GM23338 (cell line): ENCODE data around the gene NTF3. TPM values are rescaled to one million over a fixed set of nuclear protein-coding genes. Genes with fewer than 3 reads are reported as not detected.

Source experiments
- ATAC-seq: fragments of 200-7000 bp; cut with Tn5 transposase; 3 replicates; pipeline ENCODE4 v1.9.1; 2020
- DNase-seq: peaks from one replicate; pipeline ENCODE4 v3.0.0-alpha.2; 2015; ENCODE audit warnings: low spot score
- H2AFZ ChIP-seq: fragments of 200-600 bp; sonication (generic); 2 replicates; pipeline ENCODE4 v1.8.0; 2016; ENCODE audit warnings: antibody characterized with exemption, mild to moderate bottlenecking, moderate library complexity
- H3F3A ChIP-seq: fragments of 200-600 bp; sonication (generic); replicated peaks from 2 replicates; pipeline ENCODE4 v1.8.0; 2017; ENCODE audit warnings: antibody characterized with exemption, mixed run types, low read depth
- H3K27ac ChIP-seq: fragments of 200-600 bp; sonication (generic); 2 replicates; pipeline ENCODE4 v1.6.1; 2016; ENCODE audit warnings: low read depth
- H3K27me3 ChIP-seq: fragments of 200-600 bp; sonication (generic); 2 replicates; pipeline ENCODE4 v1.8.0; 2016; ENCODE audit warnings: mild to moderate bottlenecking, mixed run types, moderate library complexity; ENCODE audit not compliant: insufficient read depth
- H3K36me3 ChIP-seq: fragments of 200-600 bp; sonication (generic); 2 replicates; pipeline ENCODE4 v1.8.0; 2016; ENCODE audit warnings: mild to moderate bottlenecking; ENCODE audit not compliant: insufficient read depth
- H3K4me1 ChIP-seq: fragments of 200-600 bp; sonication (generic); 2 replicates; pipeline ENCODE4 v1.8.0; 2016; ENCODE audit warnings: mild to moderate bottlenecking, moderate library complexity; ENCODE audit not compliant: insufficient read depth
- H3K4me2 ChIP-seq: fragments of 200-600 bp; sonication (generic); 2 replicates; pipeline ENCODE4 v1.7.1; 2017; ENCODE audit warnings: mixed run types
- H3K4me3 ChIP-seq: fragments of 200-600 bp; sonication (generic); 2 replicates; pipeline ENCODE4 v1.6.1; 2016; ENCODE audit warnings: mixed run types
- H3K79me2 ChIP-seq: fragments of 200-600 bp; sonication (generic); replicated peaks from 2 replicates; pipeline ENCODE4 v1.8.0; 2017; ENCODE audit warnings: mild to moderate bottlenecking; ENCODE audit not compliant: insufficient read depth
- H3K9me2 ChIP-seq: fragments of 200-600 bp; sonication (generic); 2 replicates; pipeline ENCODE4 v1.8.0; 2017; ENCODE audit not compliant: insufficient read depth
- H4K20me1 ChIP-seq: fragments of 200-600 bp; sonication (generic); replicated peaks from 2 replicates; pipeline ENCODE4 v1.8.0; 2017; ENCODE audit warnings: mild to moderate bottlenecking; ENCODE audit not compliant: insufficient read depth
- H3K27ac Mint-ChIP-seq: 2 replicates; pipeline ENCODE4 v1.8.0; 2020; ENCODE audit warnings: inconsistent platforms, mild to moderate bottlenecking, moderate library complexity, mixed read lengths
- H3K27me3 Mint-ChIP-seq: 3 replicates; pipeline ENCODE4 v1.8.0; 2022; ENCODE audit warnings: low read depth, mild to moderate bottlenecking, moderate library complexity, mixed read lengths, inconsistent platforms; ENCODE audit not compliant: insufficient read depth, poor library complexity
- H3K36me3 Mint-ChIP-seq: 3 replicates; pipeline ENCODE4 v1.8.0; 2021; ENCODE audit warnings: low read depth, mild to moderate bottlenecking, inconsistent platforms, moderate library complexity, mixed read lengths
- H3K4me1 Mint-ChIP-seq: 3 replicates; pipeline ENCODE4 v1.8.0; 2020; ENCODE audit warnings: mild to moderate bottlenecking, inconsistent platforms, mixed read lengths
- H3K4me3 Mint-ChIP-seq: 3 replicates; pipeline ENCODE4 v1.8.0; 2021; ENCODE audit warnings: moderate library complexity, mild to moderate bottlenecking, inconsistent platforms, mixed read lengths
- H3K9me3 Mint-ChIP-seq: 3 replicates; pipeline ENCODE4 v1.8.0; 2020; ENCODE audit warnings: moderate library complexity, mild to moderate bottlenecking, inconsistent platforms, mixed read lengths
- CREB1 ChIP-seq: fragments of 250-450 bp; sonication (Bioruptor Pico); IDR thresholded peaks from 2 replicates; pipeline ENCODE4 v1.5.0; 2020; ENCODE audit warnings: low read depth, mild to moderate bottlenecking, moderate library complexity
- CTCF ChIP-seq, 2 experiments: fragments of 200-600 bp in 1 of 2; sonication (generic) in 1 of 2; conservative IDR thresholded peaks; 2 replicates each; pipeline versions ENCODE4 v1.5.1 to v1.6.1; 2016 to 2017; ENCODE audit warnings: antibody characterized with exemption in 2 of 2, low read depth in 2 of 2, mild to moderate bottlenecking in 2 of 2, moderate library complexity in 1 of 2
- EZH2 ChIP-seq: fragments of 200-600 bp; sonication (generic); IDR thresholded peaks from one replicate; pipeline ENCODE4 v1.8.0; 2017; ENCODE audit warnings: antibody characterized with exemption, mild to moderate bottlenecking, low read depth; ENCODE audit not compliant: unreplicated experiment
- EZH2phosphoT487 ChIP-seq: fragments of 200-600 bp; sonication (generic); IDR thresholded peaks from one replicate; pipeline ENCODE4 v1.8.1; 2018; ENCODE audit warnings: antibody characterized with exemption; ENCODE audit not compliant: unreplicated experiment
- JUNB ChIP-seq: IDR thresholded peaks from one replicate; pipeline ENCODE4 v1.6.1; 2016; ENCODE audit warnings: antibody characterized with exemption; ENCODE audit not compliant: unreplicated experiment
- POLR2AphosphoS5 ChIP-seq: IDR thresholded peaks from 2 replicates; pipeline ENCODE4 v1.6.1; 2016; ENCODE audit warnings: antibody characterized with exemption, low read depth
- REST ChIP-seq: IDR thresholded peaks from one replicate; pipeline ENCODE4 v1.6.1; 2018; ENCODE audit warnings: antibody characterized with exemption; ENCODE audit not compliant: unreplicated experiment
- STAT1 ChIP-seq: IDR thresholded peaks from one replicate; pipeline ENCODE4 v1.6.1; 2016; ENCODE audit warnings: antibody characterized with exemption; ENCODE audit not compliant: unreplicated experiment
- ZNF331 ChIP-seq: fragments of 250-450 bp; sonication (Bioruptor Pico); IDR thresholded peaks from 2 replicates; pipeline ENCODE4 v1.5.0; 2020; ENCODE audit warnings: low read depth, mild to moderate bottlenecking, moderate library complexity
- ZNF462 ChIP-seq: fragments of 250-450 bp; sonication (Bioruptor Pico); IDR thresholded peaks from 2 replicates; pipeline ENCODE4 v1.5.0; 2020; ENCODE audit warnings: mild to moderate bottlenecking, moderate library complexity
- polyA plus RNA-seq: library from polyadenylated mRNA; unstranded; fragments of >200 nt; fragmentation: Nextera tagmentation; extraction: Ambion mirVana; gene quantifications from 2 replicates; pipeline ENCODE4 v1.2.1, GENCODE V29; 2016
- total RNA-seq: library from RNA; depleted of rRNA; stranded (reverse); fragments of >200 nt; shearing (Covaris generic); gene quantifications from 2 replicates; pipeline ENCODE4 v1.2.3, GENCODE V29; 2014

Gene NTF3
- total and polyA plus RNA-seq, 2 experiments from 2014 or later, result 1.2 TPM; not detected in 1

- Histone ChIP-seq H3K27ac (no peak overlapping the region), H3K36me3 (no peaks in the 10 kb centered on the region), H3K4me3 (no peak overlapping the region), H2AFZ (no peak overlapping the region), H3F3A (no peaks in the 10 kb centered on the region), H3K4me1 (no peaks in the 10 kb centered on the region), H3K9me2 (no peaks in the 10 kb centered on the region), H4K20me1 (no peaks in the 10 kb centered on the region), H3K27me3 (no peaks in the 10 kb centered on the region), H3K4me2 (no peak overlapping the region), H3K79me2 (no peaks in the 10 kb centered on the region)
- no peaks in the 10 kb centered on the region for H3K4me1 Mint-ChIP-seq
- H3K36me3 Mint-ChIP-seq, result peaks cover 3% of the 10 kb centered on the region; the same call in 1 of the 3 replicates
- DNase-seq (no peak), ATAC-seq (no peak)
- TF ChIP-seq REST (no peak), STAT1 (no peak), CTCF (conservative IDR thresholded peaks at IDR 0.05; ENCODE audit: low read depth in 2 of 2) (no peak), EZH2 (no peak), CREB1 (no peak), ZNF462 (no peak), EZH2phosphoT487 (no peak), JUNB (no peak), ZNF331 (CRISPR knock-in tag) (no peak), POLR2AphosphoS5 (no peak)
- H3K27me3 Mint-ChIP-seq, result peaks cover 1% of the 10 kb centered on the region
- no peak overlapping the region for H3K4me3 Mint-ChIP-seq
- peaks cover 8% of the 10 kb centered on the region; the same call in 1 of the 3 replicates for H3K9me3 Mint-ChIP-seq
- H3K27ac Mint-ChIP-seq, result no peak overlapping the region
Observed at GRCh38 chr12:5416571-5416970, 15.3 kb upstream of the NTF3 start.
